ENCODE data around the gene NTN1. TPM values are rescaled to one million over a fixed set of nuclear protein-coding genes. Genes with fewer than 3 reads are reported as not detected.

NTN1 gene
- total RNA-seq, 1 experiment from 2014 or later = 1.2 TPM

DNA sequence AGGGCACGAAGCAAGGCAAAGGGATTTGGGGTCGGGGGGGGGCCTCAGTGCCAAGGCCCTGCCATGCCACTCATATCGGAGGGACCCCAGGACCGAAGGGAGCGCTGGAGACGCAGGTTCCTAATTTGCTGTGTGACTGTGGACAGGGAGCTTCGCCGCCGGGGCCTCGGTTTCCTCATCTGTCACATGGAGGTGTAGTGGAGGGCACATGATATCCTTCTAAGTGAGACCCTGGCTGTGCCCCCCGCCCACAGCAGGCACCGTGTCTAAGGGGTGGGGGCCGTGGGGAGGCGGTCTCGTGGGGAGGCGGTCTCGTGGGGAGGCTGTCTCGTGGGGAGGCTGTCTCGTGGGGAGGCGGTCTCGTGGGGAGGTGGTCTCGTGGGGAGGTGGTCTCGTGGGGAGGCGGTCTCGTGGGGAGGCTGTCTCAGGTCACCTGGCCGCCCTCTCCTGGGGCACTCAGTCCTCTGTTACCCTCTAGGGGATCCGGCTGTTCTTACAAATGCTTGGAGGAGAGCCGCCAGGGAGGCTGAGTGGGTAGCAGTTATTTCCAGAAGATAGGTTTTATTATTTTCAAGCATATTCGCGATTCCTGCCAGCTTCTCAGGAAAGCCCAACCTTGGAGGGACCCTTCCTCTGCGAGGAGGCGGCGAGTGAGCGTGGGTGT lies 205.0 kb downstream of the NTN1 start:
- Histone ChIP-seq H4K20me1 (ENCODE audit: control insufficient read depth, insufficient read depth, insufficient read length) (peaks cover 6% of the 10 kb centered on the region), H2BK120ac (ENCODE audit: low read depth, low read length, poor library complexity, severe bottlenecking) (no peak overlapping the region), H2BK12ac (ENCODE audit: insufficient read length, low read depth, low read length) (no peak overlapping the region), H2AFZ (ENCODE audit: low read length) (no peak overlapping the region), H4K5ac (ENCODE audit: insufficient read length, low read depth, low read length) (no peak overlapping the region), H3K56ac (ENCODE audit: insufficient read length, low read depth, low read length) (no peak overlapping the region), H3K4me1 (ENCODE audit: insufficient read depth, low read length) (no peaks in the 10 kb centered on the region; the same call in 1 of the 2 replicates), H3K23ac (ENCODE audit: insufficient read length, low read depth, low read length) (no peak overlapping the region), H4K91ac (ENCODE audit: insufficient read length, low read depth, low read length) (no peak overlapping the region), H4K8ac (replicated peaks; ENCODE audit: insufficient read length, low read depth, low read length) (no peak overlapping the region), H3K27me3 (ENCODE audit: insufficient read depth, low read length) (no peaks in the 10 kb centered on the region), H3K23me2 (ENCODE audit: insufficient read length, low read depth, low read length, poor library complexity, severe bottlenecking) (no peaks in the 10 kb centered on the region), H3K79me2 (ENCODE audit: insufficient read depth, low read length) (no peaks in the 10 kb centered on the region), H3K4me2 (ENCODE audit: insufficient read depth, insufficient read length, low read length) (no peak overlapping the region), H2BK15ac (ENCODE audit: low read depth, low read length) (no peak overlapping the region), H3T11ph (ENCODE audit: low read length) (no peak overlapping the region), H3K79me1 (ENCODE audit: insufficient read depth, low read depth, low read length, poor library complexity, severe bottlenecking) (no peaks in the 10 kb centered on the region), H3K9ac (ENCODE audit: extremely low read depth, insufficient read length, low read length) (no peak overlapping the region), H3K9me3 (ENCODE audit: control insufficient read depth, low read depth, low read length) (no peaks in the 10 kb centered on the region), H3K27ac (ENCODE audit: insufficient read length, low read depth, low read length) (no peak overlapping the region), H2BK5ac (ENCODE audit: insufficient read length, low read length) (no peak overlapping the region), H3K4ac (ENCODE audit: low read depth, low read length) (no peak overlapping the region), H2BK20ac (ENCODE audit: low read depth, low read length, poor library complexity, severe bottlenecking) (no peak overlapping the region), H3K14ac (ENCODE audit: insufficient read depth, low read length) (no peak overlapping the region), H3K18ac (ENCODE audit: insufficient read length, low read depth, low read length) (no peak overlapping the region), H2AK5ac (ENCODE audit: insufficient read length, low read length) (no peak overlapping the region)
- H3K4me3 Mint-ChIP-seq = no peak overlapping the region
- H3K27ac Mint-ChIP-seq = no peak overlapping the region
- H3K36me3 Mint-ChIP-seq (ENCODE audit: insufficient read depth in 1 of 3, low read depth in 3 of 3) = no peaks in the 10 kb centered on the region
- DNase-seq = no peak
- H3K27me3 Mint-ChIP-seq (ENCODE audit: low read depth) = no peaks in the 10 kb centered on the region; the same call in 1 of the 2 replicates
- TF ChIP-seq, protein P1, sequence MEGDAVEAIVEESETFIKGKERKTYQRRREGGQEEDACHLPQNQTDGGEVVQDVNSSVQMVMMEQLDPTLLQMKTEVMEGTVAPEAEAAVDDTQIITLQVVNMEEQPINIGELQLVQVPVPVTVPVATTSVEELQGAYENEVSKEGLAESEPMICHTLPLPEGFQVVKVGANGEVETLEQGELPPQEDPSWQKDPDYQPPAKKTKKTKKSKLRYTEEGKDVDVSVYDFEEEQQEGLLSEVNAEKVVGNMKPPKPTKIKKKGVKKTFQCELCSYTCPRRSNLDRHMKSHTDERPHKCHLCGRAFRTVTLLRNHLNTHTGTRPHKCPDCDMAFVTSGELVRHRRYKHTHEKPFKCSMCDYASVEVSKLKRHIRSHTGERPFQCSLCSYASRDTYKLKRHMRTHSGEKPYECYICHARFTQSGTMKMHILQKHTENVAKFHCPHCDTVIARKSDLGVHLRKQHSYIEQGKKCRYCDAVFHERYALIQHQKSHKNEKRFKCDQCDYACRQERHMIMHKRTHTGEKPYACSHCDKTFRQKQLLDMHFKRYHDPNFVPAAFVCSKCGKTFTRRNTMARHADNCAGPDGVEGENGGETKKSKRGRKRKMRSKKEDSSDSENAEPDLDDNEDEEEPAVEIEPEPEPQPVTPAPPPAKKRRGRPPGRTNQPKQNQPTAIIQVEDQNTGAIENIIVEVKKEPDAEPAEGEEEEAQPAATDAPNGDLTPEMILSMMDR (conservative IDR thresholded peaks at IDR 0.05) = no peak
- H3K9me3 Mint-ChIP-seq = no peaks in the 10 kb centered on the region
- no CpG with 5 or more reads among the region's 34 CpGs for WGBS (ENCODE audit: extremely low coverage, insufficient read length, low lambda C conversion rate)
- H3K4me1 Mint-ChIP-seq = peaks cover 7 to 8% of the 10 kb centered on the region in 2 experiments
